22Rv1 (cell line): Measurements from ENCODE around the gene VRK1.

ENCODE experiments used
- ZFX ChIP-seq: fragments of 450-650 bp; IDR thresholded peaks from 2 replicates; pipeline ENCODE4 v1.6.1; 2017; ENCODE audit warnings: antibody characterized with exemption, borderline replicate concordance
- TF ChIP-seq, protein P1 (sequence below): fragments of 450-650 bp; IDR thresholded peaks from 2 replicates; pipeline ENCODE4 v1.5.1; 2017; ENCODE audit warnings: mild to moderate bottlenecking

DNA sequence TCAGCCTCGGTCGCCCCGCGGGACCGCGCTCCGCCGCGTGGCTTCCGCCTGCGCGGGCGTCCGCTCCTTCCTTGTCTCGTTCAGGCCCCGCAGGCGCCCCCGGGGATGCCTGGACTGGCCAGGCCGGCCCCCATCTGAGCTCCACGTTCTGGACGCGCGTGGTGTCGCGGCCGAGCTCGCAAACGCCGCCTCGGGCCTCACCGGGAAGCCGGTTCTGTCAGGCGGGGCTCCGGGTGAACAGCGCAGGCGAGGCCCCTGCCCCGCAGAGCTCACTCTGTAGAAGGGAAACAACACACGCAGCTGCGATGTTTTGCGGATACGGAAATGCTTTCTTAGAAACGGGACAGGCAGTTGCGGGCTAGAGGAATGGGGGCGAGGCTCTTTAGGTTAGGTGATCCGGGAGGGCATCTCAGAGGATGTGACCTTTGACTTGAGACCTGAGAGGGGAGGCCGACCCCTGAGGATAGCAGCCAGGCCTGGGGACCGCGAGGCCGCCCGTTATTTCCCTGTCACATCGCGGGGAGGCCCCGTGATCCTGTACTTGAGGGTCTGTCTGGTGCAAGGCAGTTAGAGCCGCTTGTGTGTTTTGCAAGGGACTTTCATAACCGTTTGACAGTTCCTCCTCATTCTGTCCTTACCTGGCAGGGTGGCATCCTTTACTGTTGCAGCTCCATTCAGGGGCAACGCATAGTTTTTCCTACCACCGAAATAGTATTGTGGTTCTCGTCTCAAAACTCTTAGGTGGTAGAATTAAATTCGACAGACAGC lies 584 bp downstream of the VRK1 start:
- TF ChIP-seq, protein P1, sequence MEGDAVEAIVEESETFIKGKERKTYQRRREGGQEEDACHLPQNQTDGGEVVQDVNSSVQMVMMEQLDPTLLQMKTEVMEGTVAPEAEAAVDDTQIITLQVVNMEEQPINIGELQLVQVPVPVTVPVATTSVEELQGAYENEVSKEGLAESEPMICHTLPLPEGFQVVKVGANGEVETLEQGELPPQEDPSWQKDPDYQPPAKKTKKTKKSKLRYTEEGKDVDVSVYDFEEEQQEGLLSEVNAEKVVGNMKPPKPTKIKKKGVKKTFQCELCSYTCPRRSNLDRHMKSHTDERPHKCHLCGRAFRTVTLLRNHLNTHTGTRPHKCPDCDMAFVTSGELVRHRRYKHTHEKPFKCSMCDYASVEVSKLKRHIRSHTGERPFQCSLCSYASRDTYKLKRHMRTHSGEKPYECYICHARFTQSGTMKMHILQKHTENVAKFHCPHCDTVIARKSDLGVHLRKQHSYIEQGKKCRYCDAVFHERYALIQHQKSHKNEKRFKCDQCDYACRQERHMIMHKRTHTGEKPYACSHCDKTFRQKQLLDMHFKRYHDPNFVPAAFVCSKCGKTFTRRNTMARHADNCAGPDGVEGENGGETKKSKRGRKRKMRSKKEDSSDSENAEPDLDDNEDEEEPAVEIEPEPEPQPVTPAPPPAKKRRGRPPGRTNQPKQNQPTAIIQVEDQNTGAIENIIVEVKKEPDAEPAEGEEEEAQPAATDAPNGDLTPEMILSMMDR, result no peak
- no peak for TF ChIP-seq ZFX
